Renal cortex interstitium (tissue), 11 donors: ENCODE data around the gene PLGRKT. TPM values are rescaled to one million over a fixed set of nuclear protein-coding genes. Genes with fewer than 3 reads are reported as not detected.
A peak's percentile ranks its signal among the peaks of the same experiment; 100 is the strongest.
"Not testable (repeated sequence)": the region's sequence is repeated elsewhere in the genome, so short reads cannot be mapped to it uniquely, and the experiment has no call there.

Experiments
- DNase-seq, 11 donors: peaks; one replicate each; pipeline ENCODE4 v3.0.0-alpha.2; 2013; ENCODE audit warnings: low read depth in 9 of 11, low spot score in 4 of 11; ENCODE audit errors: extremely low read depth in 1 of 11
- polyA plus RNA-seq, 3 donors: library from polyadenylated mRNA; unstranded; fragments of 120-200 nt; gene quantifications; one replicate each; pipeline ENCODE4 v1.2.1, GENCODE V29; 2013; ENCODE audit not compliant: insufficient read length in 3 of 3

The PLGRKT gene
- polyA plus RNA-seq, 3 donors: 33.9 to 40.0 (median 37.1) TPM

- DNase-seq: no peak
Measured at GRCh38 chr9:5440426-5440825, 2.7 kb upstream of the PLGRKT start.

GRCh38 chr9:5438301-5439162 lies 807 bp upstream of the PLGRKT start:
- peak in 1 of 11 donors; percentile 6 for DNase-seq

DNA sequence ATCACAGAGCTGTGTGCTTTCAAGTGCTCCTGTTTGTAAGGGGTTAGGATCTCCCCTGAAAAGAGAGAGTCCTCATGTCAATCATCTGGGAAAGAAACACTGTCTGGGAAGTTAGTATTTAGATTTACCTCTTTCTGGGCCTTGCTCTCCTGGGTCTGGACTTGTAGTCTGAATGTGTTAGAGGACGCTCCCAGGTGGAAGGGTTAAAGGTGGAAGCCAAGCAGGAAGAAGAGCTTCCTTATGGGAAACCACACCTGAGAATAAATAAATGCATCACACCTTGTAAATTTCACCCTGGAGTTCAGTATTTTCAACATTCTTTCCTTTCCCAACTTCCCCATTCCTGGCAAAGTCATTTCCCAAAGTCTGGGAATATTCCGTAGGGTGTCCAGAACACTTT lies 1.3 kb downstream of the PLGRKT start:
- no peak for DNase-seq

DNA sequence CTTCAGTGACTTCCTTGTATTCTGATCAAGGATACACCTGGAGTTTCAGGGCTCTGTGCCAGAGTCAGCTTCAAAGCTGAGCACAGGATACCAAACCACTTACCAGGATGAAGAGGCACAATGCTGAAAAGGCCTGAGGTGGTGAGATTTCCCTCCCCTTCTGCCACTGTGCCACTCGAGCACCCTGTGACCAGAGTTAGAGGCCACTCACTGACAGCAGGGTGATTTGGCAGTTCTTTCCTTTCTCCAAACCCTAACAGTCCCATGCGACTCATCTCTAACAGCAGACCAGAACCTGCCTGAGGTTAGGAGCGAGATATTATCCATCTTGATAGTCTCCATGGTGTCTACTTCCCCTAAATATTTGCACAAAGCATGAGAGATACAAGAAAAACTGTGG lies 1.8 kb downstream of the PLGRKT start:
- DNase-seq: no peak

GRCh38 chr9:5433841-5434810 lies 3.6 kb downstream of the PLGRKT start:
- DNase-seq: not testable (repeated sequence)

DNA sequence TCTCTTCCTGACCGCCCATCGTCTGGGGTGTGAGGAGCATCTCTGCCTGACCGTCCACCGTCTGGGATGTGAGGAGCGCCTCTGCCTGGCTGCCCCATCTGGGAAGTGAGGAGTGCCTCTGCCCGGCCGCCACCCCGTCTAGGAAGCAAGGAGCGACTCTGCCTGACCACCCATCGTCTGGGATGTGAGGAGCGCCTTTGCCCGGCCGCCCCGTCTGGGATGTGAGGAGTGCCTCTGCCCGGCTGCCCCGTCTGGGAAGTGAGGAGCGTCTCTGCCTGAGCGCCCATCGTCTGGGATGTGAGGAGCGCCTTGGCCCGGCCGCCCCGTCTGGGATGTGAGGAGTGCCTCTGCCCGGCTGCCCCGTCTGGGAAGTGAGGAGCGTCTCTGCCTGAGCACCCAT lies 4.4 kb downstream of the PLGRKT start:
- DNase-seq: not testable (repeated sequence)

DNA sequence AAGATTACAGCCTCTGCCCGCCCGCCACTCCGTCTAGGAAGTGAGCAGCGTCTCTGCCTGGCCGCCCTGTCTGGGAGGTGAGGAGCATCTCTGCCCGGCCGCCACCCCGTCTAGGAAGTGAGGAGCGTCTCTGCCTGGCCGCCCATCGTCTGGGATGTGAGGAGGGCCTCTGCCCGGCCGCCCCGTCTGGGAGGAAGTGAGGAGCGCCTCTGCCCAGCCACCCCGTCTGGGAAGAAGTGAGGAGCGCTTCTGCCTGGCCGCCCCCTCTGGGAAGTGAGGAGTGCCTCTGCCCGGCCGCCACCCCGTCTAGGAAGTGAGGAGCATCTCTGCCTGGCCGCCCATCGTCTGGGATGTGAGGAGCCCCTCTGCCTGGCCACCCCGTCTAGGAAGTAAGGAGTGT lies 4.8 kb downstream of the PLGRKT start:
- not testable (repeated sequence) for DNase-seq

DNA sequence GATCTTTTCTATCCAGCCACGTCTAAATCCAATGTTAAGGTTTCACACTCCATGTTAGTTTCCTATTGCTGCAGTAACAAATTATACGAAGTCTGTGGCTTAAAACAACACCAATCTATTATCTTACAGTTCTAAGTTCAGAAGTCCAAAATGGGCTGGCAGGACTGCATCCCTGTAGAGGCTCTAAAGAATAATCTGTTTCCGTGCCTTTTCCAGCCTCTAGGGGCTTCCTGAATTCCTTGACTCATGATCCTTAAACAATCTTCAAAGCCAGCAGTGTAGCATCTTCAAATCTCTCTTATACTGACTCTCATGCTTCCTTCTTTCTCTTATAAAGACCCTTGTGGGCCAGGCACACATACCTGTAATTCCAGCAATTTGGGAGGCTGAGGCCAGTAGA lies 6.8 kb downstream of the PLGRKT start:
- no peak for DNase-seq

- DNase-seq: no peak
Measured at GRCh38 chr9:5429873-5430564, 7.7 kb downstream of the PLGRKT start.

GRCh38 chr9:5428794-5429528 lies 8.8 kb downstream of the PLGRKT start:
- no peak for DNase-seq

DNA sequence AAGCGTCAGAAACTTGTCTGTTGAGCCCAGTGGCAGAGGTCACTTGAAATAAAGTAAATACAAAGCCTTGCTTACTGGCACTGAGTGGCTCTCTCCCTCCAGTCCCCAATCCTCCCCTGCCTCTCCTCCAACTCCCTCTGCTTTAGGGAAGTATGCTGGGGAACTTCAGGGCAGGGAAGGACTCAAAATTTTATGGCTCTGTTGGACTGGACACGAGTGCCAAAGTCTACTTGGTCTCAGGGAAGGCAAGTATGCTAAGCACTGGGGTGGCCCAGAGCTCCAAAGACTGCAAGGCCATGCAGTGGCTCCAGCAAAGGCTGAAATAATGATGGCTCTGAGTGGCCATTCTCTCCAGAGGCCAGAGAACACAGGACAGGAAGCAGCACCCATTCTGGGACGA lies 9.6 kb downstream of the PLGRKT start:
- no peak for DNase-seq

- DNase-seq: no peak
Measured at GRCh38 chr9:5427005-5427404, 10.7 kb downstream of the PLGRKT start.

GRCh38 chr9:5425006-5425628 lies 12.6 kb downstream of the PLGRKT start:
- DNase-seq: no peak

DNA sequence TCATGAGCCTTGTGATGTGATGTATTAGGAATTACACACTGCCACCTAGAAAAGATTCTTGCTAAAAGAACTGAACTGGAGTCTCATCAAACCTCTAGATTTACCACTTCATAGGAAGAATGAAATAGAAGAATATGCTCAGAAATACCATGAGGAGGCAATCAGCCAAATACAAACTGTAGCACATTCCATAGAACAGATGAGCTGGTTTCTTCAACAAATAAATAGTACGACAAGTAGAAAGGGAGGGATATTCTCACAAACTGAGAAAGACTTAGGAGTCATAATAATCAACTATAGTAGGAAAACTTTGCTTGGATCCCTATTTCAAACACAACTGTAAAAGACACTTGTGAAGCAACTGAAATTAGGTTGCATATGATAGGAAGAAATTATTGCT lies 15.4 kb downstream of the PLGRKT start:
- no peak for DNase-seq

- no peak for DNase-seq
Measured at GRCh38 chr9:5421163-5421562, 16.6 kb downstream of the PLGRKT start.

GRCh38 chr9:5419987-5420386 lies 17.7 kb downstream of the PLGRKT start:
- DNase-seq: no peak

- DNase-seq: no peak
Measured at GRCh38 chr9:5418481-5418880, 19.2 kb downstream of the PLGRKT start.

- DNase-seq: no peak
Measured at GRCh38 chr9:5416953-5417352, 20.8 kb downstream of the PLGRKT start.
